ENCODE results near the gene ASMT.

- TF ChIP-seq CTCF (IDR thresholded peaks at IDR 0.05; ENCODE audit: insufficient read depth, low read length, poor library complexity, severe bottlenecking) (no peak), EZH2phosphoT487 (conservative IDR thresholded peaks at IDR 0.05; ENCODE audit: low read length) (no peak)
Measured at GRCh38 chrX:1649621-1650020, 34.8 kb downstream of the ASMT start.
